Panc1 (cell line): ENCODE data around the gene GPR52.

Source experiments
- CTCF ChIP-seq: fragments of 450-650 bp; IDR thresholded peaks from 2 replicates; pipeline ENCODE4 v1.5.1; 2017; ENCODE audit warnings: mild to moderate bottlenecking
- POLR2AphosphoS5 ChIP-seq: IDR thresholded peaks from 2 replicates; pipeline ENCODE4 v1.6.1; 2012; ENCODE audit warnings: mild to moderate bottlenecking, low read depth, low read length, moderate library complexity
- REST ChIP-seq, 2 experiments: IDR thresholded peaks; 2 replicates each; pipeline ENCODE4 v1.6.1; 2011 to 2012; ENCODE audit warnings: low read depth in 2 of 2, control low read depth in 1 of 2, low read length in 1 of 2, mild to moderate bottlenecking in 1 of 2, moderate library complexity in 1 of 2; ENCODE audit not compliant: insufficient read depth in 1 of 2
- SIN3A ChIP-seq: IDR thresholded peaks from 2 replicates; pipeline ENCODE4 v1.6.1; 2012; ENCODE audit warnings: low read depth, mild to moderate bottlenecking, low read length, moderate library complexity, borderline replicate concordance; ENCODE audit not compliant: insufficient read depth
- TCF7L2 ChIP-seq: IDR thresholded peaks from 2 replicates; pipeline ENCODE4 v1.6.1; 2011; ENCODE audit warnings: mild to moderate bottlenecking, low read depth, low read length, inconsistent platforms

GRCh38 chr1:174433451-174433850, 14.3 kb upstream of the GPR52 start:
- TF ChIP-seq CTCF (no peak), SIN3A (no peak), POLR2AphosphoS5 (no peak), TCF7L2 (no peak), REST (IDR thresholded peaks at IDR 0.05; ENCODE audit: insufficient read depth in 1 of 2, low read depth in 2 of 2, low read length in 1 of 2) (no peak)
